ES-I3 (cell line): ENCODE data around the gene MIAT.
"Not testable (repeated sequence)": the region's sequence is repeated elsewhere in the genome, so short reads cannot be mapped to it uniquely, and the experiment has no call there.

Experiments used
- H3K36me3 ChIP-seq: 2 replicates; pipeline ENCODE4 v1.6.1; 2013; ENCODE audit warnings: mild to moderate bottlenecking, low read length, control low read depth, moderate library complexity; ENCODE audit not compliant: insufficient read depth
- H3K4me1 ChIP-seq: 2 replicates; pipeline ENCODE4 v1.6.1; 2013; ENCODE audit warnings: mild to moderate bottlenecking, control low read depth, low read length; ENCODE audit not compliant: insufficient read depth
- H3K9ac ChIP-seq: 2 replicates; pipeline ENCODE4 v1.6.1; 2013; ENCODE audit warnings: low read depth, mild to moderate bottlenecking, low read length, moderate library complexity
- H3K9me3 ChIP-seq: 2 replicates; pipeline ENCODE4 v1.6.1; 2013; ENCODE audit warnings: mild to moderate bottlenecking, low read length, moderate library complexity; ENCODE audit not compliant: control insufficient read depth, insufficient read depth

Gene MIAT

GRCh38 chr22:26685601-26686000 is 28.2 kb downstream of the MIAT start:
- Histone ChIP-seq H3K9ac (no peak overlapping the region), H3K4me1 (peaks cover 23% of the 10 kb centered on the region), H3K36me3 (no peaks in the 10 kb centered on the region), H3K9me3 (no peaks in the 10 kb centered on the region)

GRCh38 chr22:26687439-26687838 is 30.1 kb downstream of the MIAT start:
- Histone ChIP-seq H3K9me3 (no peaks in the 10 kb centered on the region), H3K36me3 (no peaks in the 10 kb centered on the region), H3K9ac (no peak overlapping the region), H3K4me1 (peaks cover 11% of the 10 kb centered on the region; the same call in 1 of the 2 replicates)

GRCh38 chr22:26689513-26690301 is 32.3 kb downstream of the MIAT start:
- Histone ChIP-seq H3K4me1 (peaks cover 11% of the 10 kb centered on the region; the same call in 1 of the 2 replicates), H3K36me3 (no peaks in the 10 kb centered on the region), H3K9me3 (no peaks in the 10 kb centered on the region), H3K9ac (no peak overlapping the region)

GRCh38 chr22:26690654-26691376 is 33.4 kb downstream of the MIAT start:
- H3K36me3 ChIP-seq, result no peaks in the 10 kb centered on the region
- no peaks in the 10 kb centered on the region for H3K9me3 ChIP-seq
- peaks cover 11% of the 10 kb centered on the region; the same call in 1 of the 2 replicates for H3K4me1 ChIP-seq
- no peak overlapping the region for H3K9ac ChIP-seq

- H3K9ac ChIP-seq, result no peak overlapping the region
- peaks cover 11% of the 10 kb centered on the region; the same call in 1 of the 2 replicates for H3K4me1 ChIP-seq
- H3K9me3 ChIP-seq, result no peaks in the 10 kb centered on the region
- no peaks in the 10 kb centered on the region for H3K36me3 ChIP-seq
Measured at GRCh38 chr22:26691377-26691716, 34.0 kb downstream of the MIAT start.

- H3K36me3 ChIP-seq, result no peaks in the 10 kb centered on the region
- H3K9ac ChIP-seq, result no peak overlapping the region
- peaks cover 11% of the 10 kb centered on the region; the same call in 1 of the 2 replicates for H3K4me1 ChIP-seq
- no peaks in the 10 kb centered on the region for H3K9me3 ChIP-seq
Measured at GRCh38 chr22:26692215-26692614, 34.8 kb downstream of the MIAT start.

- Histone ChIP-seq H3K36me3 (no peaks in the 10 kb centered on the region; the same call in 1 of the 2 replicates), H3K9me3 (peaks cover 9% of the 10 kb centered on the region; the same call in 1 of the 2 replicates)
Measured at GRCh38 chr22:26697151-26697550, 39.8 kb downstream of the MIAT start.

GRCh38 chr22:26700462-26700861 is 43.1 kb downstream of the MIAT start:
- Histone ChIP-seq H3K9ac (no peak overlapping the region), H3K9me3 (peaks cover 9% of the 10 kb centered on the region; the same call in 1 of the 2 replicates), H3K36me3 (no peaks in the 10 kb centered on the region; the same call in 1 of the 2 replicates), H3K4me1 (no peaks in the 10 kb centered on the region)

More at GRCh38 chr22:26697151-26697550, 39.8 kb downstream of the MIAT start:
- no peak overlapping the region for H3K9ac ChIP-seq
- H3K4me1 ChIP-seq, result no peaks in the 10 kb centered on the region

GRCh38 chr22:26700886-26701285 is 43.5 kb downstream of the MIAT start:
- Histone ChIP-seq H3K36me3 (no peaks in the 10 kb centered on the region; the same call in 1 of the 2 replicates), H3K4me1 (no peaks in the 10 kb centered on the region), H3K9me3 (peaks cover 9% of the 10 kb centered on the region; the same call in 1 of the 2 replicates), H3K9ac (no peak overlapping the region)

GRCh38 chr22:26701323-26701722 is 43.9 kb downstream of the MIAT start:
- H3K4me1 ChIP-seq, result no peaks in the 10 kb centered on the region
- no peak overlapping the region for H3K9ac ChIP-seq
- no peaks in the 10 kb centered on the region; the same call in 1 of the 2 replicates for H3K36me3 ChIP-seq
- peaks cover 9% of the 10 kb centered on the region; the same call in 1 of the 2 replicates for H3K9me3 ChIP-seq

- Histone ChIP-seq H3K36me3 (no peaks in the 10 kb centered on the region; the same call in 1 of the 2 replicates), H3K4me1 (no peaks in the 10 kb centered on the region), H3K9me3 (peaks cover 17% of the 10 kb centered on the region; the same call in 1 of the 2 replicates), H3K9ac (no peak overlapping the region)
Measured at GRCh38 chr22:26702906-26703830, 45.8 kb downstream of the MIAT start.

- H3K9me3 ChIP-seq, result peaks cover 10% of the 10 kb centered on the region; the same call in 1 of the 2 replicates
- not testable (repeated sequence) for H3K36me3 ChIP-seq, H3K9ac ChIP-seq, H3K4me1 ChIP-seq
Measured at GRCh38 chr22:26705379-26705778, 48.0 kb downstream of the MIAT start.

- no peak overlapping the region for H3K9ac ChIP-seq
Measured at GRCh38 chr22:26707090-26707489, 49.7 kb downstream of the MIAT start.

GRCh38 chr22:26707581-26707980 is 50.2 kb downstream of the MIAT start:
- Histone ChIP-seq H3K4me1 (no peaks in the 10 kb centered on the region), H3K36me3 (no peaks in the 10 kb centered on the region), H3K9ac (no peak overlapping the region), H3K9me3 (0 out of 2 replicates have a peak, but pooled peaks cover 8% of the 10 kb centered on the region)

More at GRCh38 chr22:26707090-26707489, 49.7 kb downstream of the MIAT start:
- Histone ChIP-seq H3K9me3 (0 out of 2 replicates have a peak, but pooled peaks cover 8% of the 10 kb centered on the region), H3K36me3 (no peaks in the 10 kb centered on the region), H3K4me1 (no peaks in the 10 kb centered on the region)
